HEK293 (cell line): Measurements from ENCODE around the gene PYGO1.

ENCODE experiments used
- CTCF ChIA-PET: fragments of 350-600 bp; formaldehyde crosslinking; extraction: SDS; loops from one replicate; lab custom pipeline; 2021; ENCODE audit warnings: antibody characterized with exemption; lab: Yijun Ruan, JAX
- POLR2A ChIA-PET: fragments of 300-600 bp; formaldehyde crosslinking; extraction: SDS; loops from one replicate; lab custom pipeline; 2020; ENCODE audit warnings: antibody characterized with exemption, inconsistent platforms; lab: Yijun Ruan, JAX
- H3K27ac ChIP-seq: fragments of 200-500 bp; sonication (Bioruptor generic); 2 replicates; pipeline ENCODE4 v1.5.1; 2014; ENCODE audit warnings: low read depth, low read length, control low read depth, inconsistent platforms; ENCODE audit errors: extremely low read depth
- H3K36me3 ChIP-seq, 2 experiments: fragments of 200-500 bp in 1 of 2; sonication (Bioruptor generic) in 1 of 2; 1 replicate in 1 of 2; 2 replicates in 1 of 2; pipeline ENCODE4 v1.5.1; 2014 to 2017; ENCODE audit warnings: inconsistent platforms in 2 of 2, low read length in 2 of 2; ENCODE audit not compliant: control insufficient read depth in 2 of 2, insufficient read depth in 1 of 2
- H3K4me1 ChIP-seq: fragments of 200-500 bp; sonication (Bioruptor generic); 2 replicates; pipeline ENCODE4 v1.5.1; 2014; ENCODE audit warnings: mild to moderate bottlenecking, low read length, inconsistent platforms; ENCODE audit not compliant: control insufficient read depth, insufficient read depth
- H3K4me3 ChIP-seq: 2 replicates; pipeline ENCODE4 v1.5.1; 2011; ENCODE audit warnings: low read depth, mild to moderate bottlenecking, control low read depth, low read length, moderate library complexity
- H3K9me3 ChIP-seq: fragments of 200-500 bp; sonication (Bioruptor generic); 2 replicates; pipeline ENCODE4 v1.5.1; 2014; ENCODE audit warnings: low read depth, low read length, inconsistent platforms; ENCODE audit not compliant: control insufficient read depth, insufficient read depth
- MEIS1 ChIP-seq: sonication (generic); formaldehyde crosslinking; IDR thresholded peaks from 2 replicates; pipeline ENCODE4 v1.8.1; 2022; ENCODE audit warnings: missing genetic modification reagents, mild to moderate bottlenecking, borderline replicate concordance
- PBX3 ChIP-seq: sonication (generic); formaldehyde crosslinking; IDR thresholded peaks from 2 replicates; pipeline ENCODE4 v1.8.1; 2022; ENCODE audit warnings: mild to moderate bottlenecking, moderate library complexity, missing genetic modification reagents
- RBAK ChIP-seq: fragments of 450-650 bp; formaldehyde crosslinking; IDR thresholded peaks from 2 replicates; pipeline ENCODE4 v1.5.1; 2016; ENCODE audit warnings: missing biosample characterization, missing genetic modification characterization
- SP2 ChIP-seq: fragments of 450-650 bp; formaldehyde crosslinking; IDR thresholded peaks from 2 replicates; pipeline ENCODE4 v1.5.1; 2016; ENCODE audit warnings: missing biosample characterization, missing genetic modification characterization
- SP3 ChIP-seq: fragments of 450-650 bp; formaldehyde crosslinking; IDR thresholded peaks from 2 replicates; pipeline ENCODE4 v1.5.1; 2016; ENCODE audit warnings: missing biosample characterization, missing genetic modification characterization
- TRIM28 ChIP-seq: IDR thresholded peaks from 2 replicates; pipeline ENCODE4 v1.6.1; 2011; ENCODE audit warnings: low read length, control low read depth, borderline replicate concordance
- ZBTB17 ChIP-seq: fragments of 450-650 bp; formaldehyde crosslinking; IDR thresholded peaks from 2 replicates; pipeline ENCODE4 v1.5.1; 2016; ENCODE audit warnings: missing biosample characterization, missing genetic modification characterization
- ZNF2 ChIP-seq: fragments of 450-650 bp; formaldehyde crosslinking; IDR thresholded peaks from 2 replicates; pipeline ENCODE4 v1.5.1; 2016; ENCODE audit warnings: missing biosample characterization, missing genetic modification characterization
- ZNF223 ChIP-seq: fragments of 450-650 bp; formaldehyde crosslinking; IDR thresholded peaks from 2 replicates; pipeline ENCODE4 v1.5.1; 2016; ENCODE audit warnings: missing biosample characterization, missing genetic modification characterization
- ZNF558 ChIP-seq: fragments of 450-650 bp; formaldehyde crosslinking; IDR thresholded peaks from 2 replicates; pipeline ENCODE4 v1.5.1; 2016; ENCODE audit warnings: missing biosample characterization, missing genetic modification characterization
- ZNF571 ChIP-seq: fragments of 450-650 bp; formaldehyde crosslinking; IDR thresholded peaks from 2 replicates; pipeline ENCODE4 v1.5.0; 2017; ENCODE audit warnings: missing biosample characterization, missing genetic modification characterization
- ZNF596 ChIP-seq: fragments of 450-650 bp; IDR thresholded peaks from 2 replicates; pipeline ENCODE4 v1.5.0; 2018; ENCODE audit warnings: missing biosample characterization, mild to moderate bottlenecking, missing genetic modification characterization, moderate library complexity
- ZNF792 ChIP-seq: fragments of 450-650 bp; formaldehyde crosslinking; IDR thresholded peaks from 2 replicates; pipeline ENCODE4 v1.5.1; 2016; ENCODE audit warnings: missing biosample characterization, missing genetic modification characterization
- ZSCAN30 ChIP-seq: fragments of 450-650 bp; IDR thresholded peaks from 2 replicates; pipeline ENCODE4 v1.5.1; 2018; ENCODE audit warnings: missing biosample characterization, mild to moderate bottlenecking, missing genetic modification characterization, moderate library complexity
- ZXDB ChIP-seq: fragments of 450-650 bp; formaldehyde crosslinking; IDR thresholded peaks from 2 replicates; pipeline ENCODE4 v1.5.1; 2016; ENCODE audit warnings: missing biosample characterization, missing genetic modification characterization
- TF ChIP-seq, protein P1 (sequence below): fragments of 450-650 bp; formaldehyde crosslinking; IDR thresholded peaks from 2 replicates; pipeline ENCODE4 v1.5.1; 2017; ENCODE audit warnings: missing biosample characterization, missing genetic modification characterization
- TF ChIP-seq, protein P2 (sequence below): fragments of 450-650 bp; formaldehyde crosslinking; IDR thresholded peaks from 2 replicates; pipeline ENCODE4 v1.5.1; 2016; ENCODE audit warnings: missing biosample characterization, missing genetic modification characterization, borderline replicate concordance

Gene PYGO1

DNA sequence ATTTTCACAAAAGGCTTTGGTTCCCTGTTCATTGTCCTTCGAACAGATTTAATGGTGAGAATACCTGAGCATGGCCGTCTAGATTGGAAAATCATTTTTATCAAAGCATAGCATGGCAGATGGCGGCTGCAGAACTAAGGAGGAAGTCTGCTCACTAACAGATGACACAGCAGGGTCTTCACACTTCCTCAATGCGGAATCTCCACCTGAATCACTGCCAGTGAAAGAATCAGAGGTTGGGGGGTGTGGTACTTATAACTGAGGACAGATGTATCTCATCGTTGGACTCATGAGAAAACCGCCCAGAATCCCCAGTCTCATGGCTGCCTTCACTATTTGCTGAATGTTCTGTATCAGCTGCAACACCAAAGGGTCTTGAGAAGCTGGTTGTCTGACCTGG is 31.6 kb upstream of the PYGO1 start:
- Histone ChIP-seq H3K27ac (no peak overlapping the region), H3K4me3 (no peak overlapping the region), H3K9me3 (no peaks in the 10 kb centered on the region), H3K4me1 (peaks cover 2% of the 10 kb centered on the region; the same call in 1 of the 2 replicates), H3K36me3 (peaks cover 0 to 3% of the 10 kb centered on the region in 2 experiments; a peak in 1 of 3 replicates)
- POLR2A ChIA-PET, result no interaction called here
- TF ChIP-seq TRIM28, result no peak
- no peak for TF ChIP-seq SP2
- TF ChIP-seq, protein P1, sequence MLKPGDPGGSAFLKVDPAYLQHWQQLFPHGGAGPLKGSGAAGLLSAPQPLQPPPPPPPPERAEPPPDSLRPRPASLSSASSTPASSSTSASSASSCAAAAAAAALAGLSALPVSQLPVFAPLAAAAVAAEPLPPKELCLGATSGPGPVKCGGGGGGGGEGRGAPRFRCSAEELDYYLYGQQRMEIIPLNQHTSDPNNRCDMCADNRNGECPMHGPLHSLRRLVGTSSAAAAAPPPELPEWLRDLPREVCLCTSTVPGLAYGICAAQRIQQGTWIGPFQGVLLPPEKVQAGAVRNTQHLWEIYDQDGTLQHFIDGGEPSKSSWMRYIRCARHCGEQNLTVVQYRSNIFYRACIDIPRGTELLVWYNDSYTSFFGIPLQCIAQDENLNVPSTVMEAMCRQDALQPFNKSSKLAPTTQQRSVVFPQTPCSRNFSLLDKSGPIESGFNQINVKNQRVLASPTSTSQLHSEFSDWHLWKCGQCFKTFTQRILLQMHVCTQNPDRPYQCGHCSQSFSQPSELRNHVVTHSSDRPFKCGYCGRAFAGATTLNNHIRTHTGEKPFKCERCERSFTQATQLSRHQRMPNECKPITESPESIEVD (tag by site-specific recombination), result no peak
- TF ChIP-seq RBAK (tag by site-specific recombination), result no peak
- TF ChIP-seq ZNF558 (tag by site-specific recombination), result no peak
- no peak for TF ChIP-seq ZNF792 (tag by site-specific recombination)
- TF ChIP-seq, protein P2, sequence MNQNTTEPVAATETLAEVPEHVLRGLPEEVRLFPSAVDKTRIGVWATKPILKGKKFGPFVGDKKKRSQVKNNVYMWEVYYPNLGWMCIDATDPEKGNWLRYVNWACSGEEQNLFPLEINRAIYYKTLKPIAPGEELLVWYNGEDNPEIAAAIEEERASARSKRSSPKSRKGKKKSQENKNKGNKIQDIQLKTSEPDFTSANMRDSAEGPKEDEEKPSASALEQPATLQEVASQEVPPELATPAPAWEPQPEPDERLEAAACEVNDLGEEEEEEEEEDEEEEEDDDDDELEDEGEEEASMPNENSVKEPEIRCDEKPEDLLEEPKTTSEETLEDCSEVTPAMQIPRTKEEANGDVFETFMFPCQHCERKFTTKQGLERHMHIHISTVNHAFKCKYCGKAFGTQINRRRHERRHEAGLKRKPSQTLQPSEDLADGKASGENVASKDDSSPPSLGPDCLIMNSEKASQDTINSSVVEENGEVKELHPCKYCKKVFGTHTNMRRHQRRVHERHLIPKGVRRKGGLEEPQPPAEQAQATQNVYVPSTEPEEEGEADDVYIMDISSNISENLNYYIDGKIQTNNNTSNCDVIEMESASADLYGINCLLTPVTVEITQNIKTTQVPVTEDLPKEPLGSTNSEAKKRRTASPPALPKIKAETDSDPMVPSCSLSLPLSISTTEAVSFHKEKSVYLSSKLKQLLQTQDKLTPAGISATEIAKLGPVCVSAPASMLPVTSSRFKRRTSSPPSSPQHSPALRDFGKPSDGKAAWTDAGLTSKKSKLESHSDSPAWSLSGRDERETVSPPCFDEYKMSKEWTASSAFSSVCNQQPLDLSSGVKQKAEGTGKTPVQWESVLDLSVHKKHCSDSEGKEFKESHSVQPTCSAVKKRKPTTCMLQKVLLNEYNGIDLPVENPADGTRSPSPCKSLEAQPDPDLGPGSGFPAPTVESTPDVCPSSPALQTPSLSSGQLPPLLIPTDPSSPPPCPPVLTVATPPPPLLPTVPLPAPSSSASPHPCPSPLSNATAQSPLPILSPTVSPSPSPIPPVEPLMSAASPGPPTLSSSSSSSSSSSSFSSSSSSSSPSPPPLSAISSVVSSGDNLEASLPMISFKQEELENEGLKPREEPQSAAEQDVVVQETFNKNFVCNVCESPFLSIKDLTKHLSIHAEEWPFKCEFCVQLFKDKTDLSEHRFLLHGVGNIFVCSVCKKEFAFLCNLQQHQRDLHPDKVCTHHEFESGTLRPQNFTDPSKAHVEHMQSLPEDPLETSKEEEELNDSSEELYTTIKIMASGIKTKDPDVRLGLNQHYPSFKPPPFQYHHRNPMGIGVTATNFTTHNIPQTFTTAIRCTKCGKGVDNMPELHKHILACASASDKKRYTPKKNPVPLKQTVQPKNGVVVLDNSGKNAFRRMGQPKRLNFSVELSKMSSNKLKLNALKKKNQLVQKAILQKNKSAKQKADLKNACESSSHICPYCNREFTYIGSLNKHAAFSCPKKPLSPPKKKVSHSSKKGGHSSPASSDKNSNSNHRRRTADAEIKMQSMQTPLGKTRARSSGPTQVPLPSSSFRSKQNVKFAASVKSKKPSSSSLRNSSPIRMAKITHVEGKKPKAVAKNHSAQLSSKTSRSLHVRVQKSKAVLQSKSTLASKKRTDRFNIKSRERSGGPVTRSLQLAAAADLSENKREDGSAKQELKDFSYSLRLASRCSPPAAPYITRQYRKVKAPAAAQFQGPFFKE (tag by site-specific recombination), result no peak
- TF ChIP-seq ZSCAN30 (tag by site-specific recombination), result no peak
- no peak for TF ChIP-seq MEIS1 (CRISPR knock-in tag)
- no peak for TF ChIP-seq ZBTB17 (tag by site-specific recombination)
- CTCF ChIA-PET, result interaction anchor here (1.7 kb wide), 1 partner anchor 22 kb away, joined by 4 read pairs; no protein-coding TSS in a partner anchor

GRCh38 chr15:55618387-55618786 is 30.2 kb upstream of the PYGO1 start:
- H3K9me3 ChIP-seq, result no peaks in the 10 kb centered on the region
- H3K4me3 ChIP-seq, result no peak overlapping the region
- H3K4me1 ChIP-seq, result peaks cover 2% of the 10 kb centered on the region; the same call in 1 of the 2 replicates
- TF ChIP-seq PBX3 (CRISPR knock-in tag), result no peak
- TF ChIP-seq TRIM28, result no peak
- TF ChIP-seq ZNF571 (tag by site-specific recombination), result no peak
- TF ChIP-seq ZXDB (tag by site-specific recombination), result no peak
- no peak for TF ChIP-seq ZBTB17 (tag by site-specific recombination)
- no peak for TF ChIP-seq SP3 (tag by site-specific recombination)
- TF ChIP-seq ZNF596 (tag by site-specific recombination), result no peak
- TF ChIP-seq ZNF2 (tag by site-specific recombination), result no peak
- TF ChIP-seq ZNF223 (tag by site-specific recombination), result no peak
- H3K27ac ChIP-seq, result no peak overlapping the region
- CTCF ChIA-PET, result interaction anchor here (1.7 kb wide), 1 partner anchor 23 kb away, joined by 4 read pairs; no protein-coding TSS in a partner anchor
- H3K36me3 ChIP-seq, result no peaks in the 10 kb centered on the region
- POLR2A ChIA-PET, result interaction anchor here (0.6 kb wide), 1 partner anchor 128 kb away, joined by 4 read pairs; no protein-coding TSS in a partner anchor
